GM12801 (cell line): Measurements from ENCODE around the gene TSSC4.

Experiments used
- CTCF ChIP-seq: IDR thresholded peaks from one replicate; pipeline ENCODE4 v1.5.1; 2011; ENCODE audit warnings: control low read depth; ENCODE audit not compliant: insufficient read length; ENCODE audit errors: extremely low read depth

Gene TSSC4

DNA sequence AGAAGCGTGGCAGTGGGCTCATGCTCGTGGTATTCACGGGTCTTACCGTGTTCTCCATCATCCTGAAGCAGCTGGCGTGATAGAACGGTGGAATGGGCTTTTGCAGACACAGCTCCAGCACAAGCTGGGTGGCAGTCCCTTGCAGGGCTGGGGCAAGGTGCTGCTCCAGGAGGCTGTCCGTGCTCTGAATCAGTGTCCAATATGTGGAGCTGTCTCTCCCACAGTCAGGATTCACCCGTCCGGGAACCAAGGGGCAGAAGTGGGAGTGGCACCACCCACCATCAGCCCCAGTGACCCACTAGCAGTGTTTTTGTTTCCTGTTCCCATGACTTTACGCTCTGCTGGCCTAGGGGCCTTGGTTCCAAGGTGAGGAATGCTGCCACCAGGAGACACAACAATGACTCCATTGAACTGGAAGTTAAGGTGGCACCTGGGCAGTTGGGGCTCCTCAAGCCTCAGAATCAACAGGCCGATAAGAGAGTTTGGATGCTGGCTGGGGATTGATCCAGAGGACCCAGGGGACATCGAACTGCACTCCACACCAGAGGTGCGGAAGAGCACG, 40.4 kb upstream of the TSSC4 start:
- TF ChIP-seq CTCF: no peak

GRCh38 chr11:2361565-2361964, 39.0 kb upstream of the TSSC4 start:
- no peak for TF ChIP-seq CTCF

GRCh38 chr11:2362414-2362813, 38.1 kb upstream of the TSSC4 start:
- no peak for TF ChIP-seq CTCF

DNA sequence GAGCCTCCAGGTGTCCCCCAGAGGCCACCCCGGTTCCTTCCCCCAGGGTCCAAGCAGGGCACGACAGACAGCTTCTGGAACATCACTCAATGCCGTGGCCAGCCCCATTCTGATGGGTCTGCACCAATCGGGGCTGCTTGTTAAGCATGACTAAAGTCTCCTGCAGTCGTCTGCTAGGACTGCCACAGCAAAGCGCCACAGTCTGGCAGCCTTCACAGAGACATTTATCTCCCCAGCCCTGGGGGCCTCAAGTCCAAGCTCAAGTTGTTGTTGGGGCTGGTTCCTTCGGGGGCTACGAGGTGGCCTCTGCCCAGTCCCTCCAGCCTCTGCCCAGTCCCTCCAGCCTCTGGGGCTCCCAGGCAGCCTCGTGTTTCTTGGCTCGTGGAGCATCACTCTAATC, 37.4 kb upstream of the TSSC4 start:
- no peak for TF ChIP-seq CTCF

DNA sequence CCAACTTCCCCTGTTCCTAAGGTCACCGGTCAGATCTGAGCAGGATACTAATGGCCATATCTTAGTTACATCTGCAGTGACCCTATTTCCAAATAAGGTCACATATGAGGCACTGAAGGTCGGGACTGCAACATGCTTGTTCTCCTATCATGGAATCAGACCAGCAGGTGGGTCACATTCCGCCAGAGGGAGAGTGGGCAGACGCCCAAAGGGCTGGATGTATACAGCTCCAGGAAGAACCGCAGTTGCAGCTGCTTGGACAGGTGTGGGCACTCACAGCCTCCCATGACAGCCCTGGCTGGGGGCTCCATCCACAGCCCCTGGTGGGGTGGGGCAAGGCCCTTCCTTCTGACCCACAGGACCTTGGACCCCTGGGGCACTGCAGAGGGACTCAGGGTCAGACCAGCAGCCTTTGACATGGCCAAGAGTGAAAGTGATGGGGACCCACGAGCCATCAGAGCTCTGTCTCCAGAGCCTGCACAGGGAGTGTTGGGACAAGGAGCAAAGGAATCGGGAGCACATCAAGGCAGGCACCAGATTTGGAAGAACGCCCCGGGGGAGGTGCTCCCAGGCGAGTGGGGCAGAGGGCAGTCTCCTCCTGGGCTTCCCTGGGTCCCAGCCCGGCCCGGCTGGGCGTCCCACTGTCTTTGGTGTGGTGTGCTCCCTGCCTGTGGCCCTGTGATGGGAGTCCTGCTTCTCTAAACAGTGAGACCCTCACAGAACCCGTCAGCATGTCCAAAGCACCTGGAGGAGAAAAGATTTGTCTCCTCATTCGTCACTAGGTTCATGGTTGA, 36.8 kb upstream of the TSSC4 start:
- TF ChIP-seq CTCF: no peak

GRCh38 chr11:2365571-2366210, 34.9 kb upstream of the TSSC4 start:
- TF ChIP-seq CTCF: no peak

DNA sequence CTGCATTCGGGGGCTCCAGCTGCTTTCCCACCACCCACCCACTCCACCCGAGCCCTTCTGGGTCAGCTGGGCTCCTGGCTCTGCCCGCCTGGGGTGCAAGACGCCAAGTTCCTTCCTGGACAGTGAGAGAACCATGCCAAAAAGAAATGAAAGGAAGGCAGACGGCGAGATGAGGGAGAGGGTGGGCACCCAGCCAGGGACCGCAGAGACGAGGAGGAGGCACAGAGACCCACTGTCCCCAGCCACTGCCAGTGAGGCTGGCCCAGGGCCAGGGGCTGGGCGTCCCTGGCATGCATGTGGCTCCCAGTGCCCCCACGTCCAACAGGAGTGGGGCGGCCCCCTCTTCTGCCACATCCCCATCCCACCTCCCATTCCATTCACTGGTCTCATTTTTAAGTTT, 34.3 kb upstream of the TSSC4 start:
- TF ChIP-seq CTCF: no peak
